Astrocyte (in vitro differentiated cells and primary cell): ENCODE measurements around the gene ZC3H15.

Experiments
- EZH2 ChIP-seq: IDR thresholded peaks from 2 replicates; pipeline ENCODE4 v1.6.1; 2012; ENCODE audit warnings: mild to moderate bottlenecking, low read length, inconsistent platforms; ENCODE audit not compliant: insufficient read depth
- TF ChIP-seq, protein P1 (sequence below): IDR thresholded peaks from 2 replicates; pipeline ENCODE4 v1.5.1; 2011; ENCODE audit warnings: low read depth, mild to moderate bottlenecking, inconsistent platforms, low read length, moderate library complexity; ENCODE audit not compliant: insufficient read depth

GRCh38 chr2:186533717-186534116 lies 47.7 kb downstream of the ZC3H15 start:
- TF ChIP-seq EZH2, result no peak
- TF ChIP-seq, protein P1, sequence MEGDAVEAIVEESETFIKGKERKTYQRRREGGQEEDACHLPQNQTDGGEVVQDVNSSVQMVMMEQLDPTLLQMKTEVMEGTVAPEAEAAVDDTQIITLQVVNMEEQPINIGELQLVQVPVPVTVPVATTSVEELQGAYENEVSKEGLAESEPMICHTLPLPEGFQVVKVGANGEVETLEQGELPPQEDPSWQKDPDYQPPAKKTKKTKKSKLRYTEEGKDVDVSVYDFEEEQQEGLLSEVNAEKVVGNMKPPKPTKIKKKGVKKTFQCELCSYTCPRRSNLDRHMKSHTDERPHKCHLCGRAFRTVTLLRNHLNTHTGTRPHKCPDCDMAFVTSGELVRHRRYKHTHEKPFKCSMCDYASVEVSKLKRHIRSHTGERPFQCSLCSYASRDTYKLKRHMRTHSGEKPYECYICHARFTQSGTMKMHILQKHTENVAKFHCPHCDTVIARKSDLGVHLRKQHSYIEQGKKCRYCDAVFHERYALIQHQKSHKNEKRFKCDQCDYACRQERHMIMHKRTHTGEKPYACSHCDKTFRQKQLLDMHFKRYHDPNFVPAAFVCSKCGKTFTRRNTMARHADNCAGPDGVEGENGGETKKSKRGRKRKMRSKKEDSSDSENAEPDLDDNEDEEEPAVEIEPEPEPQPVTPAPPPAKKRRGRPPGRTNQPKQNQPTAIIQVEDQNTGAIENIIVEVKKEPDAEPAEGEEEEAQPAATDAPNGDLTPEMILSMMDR, result no peak
